HG03575 (cell line): ENCODE measurements around the gene ZNF865.

Source experiments
- ATAC-seq: cut with Tn5 transposase; IDR thresholded peaks from one replicate; pipeline ENCODE4 v1.9.1; 2021; ENCODE audit not compliant: unreplicated experiment, insufficient number of reproducible peaks, low FRiP score; ENCODE audit errors: extremely low read depth

ZNF865 gene

DNA sequence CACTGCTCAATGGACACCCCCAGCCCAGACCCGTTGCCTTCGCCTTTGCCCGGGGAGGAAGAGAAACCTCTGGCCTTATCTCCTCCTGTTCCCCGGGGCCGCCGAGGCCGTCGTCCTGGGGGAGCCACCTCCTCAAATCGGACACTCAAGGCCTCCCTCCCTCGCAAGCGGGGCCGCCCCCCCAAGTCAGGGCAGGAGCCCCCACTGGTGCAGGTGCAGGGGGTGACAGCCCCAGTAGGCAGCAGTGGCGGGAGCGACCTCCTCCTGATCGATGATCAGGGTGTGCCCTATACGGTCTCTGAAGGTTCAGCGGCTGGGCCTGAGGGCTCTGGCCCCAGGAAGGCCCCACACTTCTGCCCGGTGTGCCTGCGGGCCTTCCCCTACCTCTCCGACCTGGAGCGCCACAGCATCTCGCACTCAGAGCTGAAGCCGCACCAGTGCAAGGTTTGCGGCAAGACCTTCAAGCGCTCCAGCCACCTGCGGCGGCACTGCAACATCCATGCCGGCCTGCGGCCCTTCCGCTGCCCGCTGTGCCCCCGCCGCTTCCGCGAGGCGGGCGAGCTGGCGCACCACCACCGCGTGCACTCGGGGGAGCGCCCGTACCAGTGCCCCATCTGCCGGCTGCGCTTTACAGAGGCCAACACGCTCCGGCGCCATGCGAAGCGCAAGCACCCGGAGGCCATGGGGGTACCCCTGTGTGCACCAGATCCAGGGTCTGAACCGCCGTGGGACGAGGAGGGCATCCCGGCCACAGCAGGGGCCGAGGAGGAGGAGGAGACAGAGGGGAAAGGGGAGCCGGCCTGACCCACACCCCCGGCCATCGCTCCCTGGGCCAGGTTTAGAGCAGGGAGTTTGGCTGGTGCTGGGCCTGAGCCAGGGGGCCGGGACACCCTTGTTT, 3.1 kb upstream of the ZNF865 start:
- ATAC-seq = no peak

DNA sequence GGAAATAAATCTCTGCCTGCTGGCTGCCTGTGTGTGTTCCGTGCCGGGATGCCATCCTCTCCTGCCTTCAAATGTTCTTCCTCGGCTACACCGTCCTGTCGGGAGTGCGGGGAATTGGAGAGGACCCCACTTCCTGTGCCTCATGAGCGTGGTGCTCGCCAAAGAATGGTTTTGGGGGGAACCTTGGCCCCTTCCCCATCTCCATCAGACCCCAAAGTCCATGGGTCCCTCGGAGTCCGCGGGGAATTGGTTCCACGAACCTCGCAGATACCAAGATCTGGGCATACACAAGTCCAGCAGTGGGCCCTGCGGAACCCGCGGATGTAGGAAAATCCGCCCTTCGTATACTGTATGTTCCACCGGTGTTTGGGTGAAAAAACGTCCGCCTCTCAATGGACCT, 2.3 kb upstream of the ZNF865 start:
- no peak for ATAC-seq

DNA sequence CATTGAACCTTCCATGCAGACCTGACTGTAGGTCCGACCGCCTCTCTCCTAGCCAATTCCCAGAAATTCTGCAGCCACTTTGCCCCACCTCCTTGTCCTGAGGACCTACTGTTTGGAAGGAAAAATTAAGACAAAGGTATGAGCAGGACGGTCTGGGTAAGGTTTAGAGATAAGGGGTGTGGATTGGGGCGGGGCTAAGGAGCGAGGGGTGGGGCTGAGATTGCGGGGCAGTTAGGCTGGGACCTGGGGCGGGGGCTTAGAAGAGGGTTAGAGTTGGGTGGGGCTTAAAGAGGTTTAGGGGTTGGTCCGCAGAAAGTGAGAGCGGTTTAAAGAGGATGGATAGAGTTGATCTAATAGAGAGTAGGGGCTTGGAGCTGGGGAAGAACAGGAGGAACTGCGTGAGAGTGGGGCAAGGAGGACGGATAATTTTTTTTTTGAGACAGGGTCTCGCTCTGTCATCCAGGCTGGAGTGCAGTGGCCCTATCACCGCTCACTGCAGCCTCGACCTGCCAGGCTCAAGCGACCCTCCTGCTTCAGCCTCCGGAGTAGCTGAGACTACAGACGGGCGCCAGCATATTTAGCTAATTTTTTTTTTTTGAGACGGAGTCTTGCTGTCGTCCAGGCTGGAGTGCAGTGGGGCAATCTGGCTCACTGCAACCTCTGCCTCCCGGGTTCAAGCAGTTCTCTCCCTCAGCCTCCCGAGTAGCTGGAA, 1.7 kb upstream of the ZNF865 start:
- no peak for ATAC-seq

DNA sequence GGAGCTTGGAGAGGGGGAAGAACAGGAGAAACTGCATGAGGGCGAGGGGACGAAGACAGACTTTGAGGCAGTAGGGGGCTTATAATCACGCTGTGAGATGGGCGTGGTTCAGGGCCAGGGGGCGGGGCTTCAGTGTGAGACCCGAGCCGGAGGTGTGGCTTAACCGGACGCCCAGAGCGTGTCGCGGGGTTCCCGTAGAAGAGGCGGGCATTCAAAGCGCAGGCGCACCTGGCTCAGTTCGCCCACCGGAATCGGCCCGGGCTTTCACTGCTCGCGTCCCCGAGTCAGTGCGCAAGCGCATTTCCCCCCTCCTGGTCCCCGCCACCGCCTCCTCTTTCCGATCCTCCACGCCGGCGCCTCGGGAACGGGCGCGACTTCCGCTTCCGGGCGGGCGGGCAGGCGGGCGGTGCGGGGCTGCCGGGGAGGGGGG, 225 bp upstream of the ZNF865 start:
- ATAC-seq = no peak

DNA sequence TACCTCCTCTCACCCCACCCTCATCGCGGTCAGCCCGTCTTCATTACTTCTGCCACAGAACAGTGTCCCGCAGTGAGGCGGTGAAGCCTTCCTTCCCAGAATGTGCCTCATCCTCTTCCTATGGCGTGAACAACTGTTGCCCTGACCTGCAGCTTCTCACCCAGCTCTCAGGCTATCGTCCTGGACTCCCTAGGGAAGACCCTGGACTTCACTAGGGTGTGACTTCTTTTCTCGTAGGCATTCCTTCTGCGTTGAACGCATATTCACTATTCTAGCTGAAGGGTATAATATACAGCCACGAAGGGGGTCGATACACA, 982 bp downstream of the ZNF865 start:
- no peak for ATAC-seq

DNA sequence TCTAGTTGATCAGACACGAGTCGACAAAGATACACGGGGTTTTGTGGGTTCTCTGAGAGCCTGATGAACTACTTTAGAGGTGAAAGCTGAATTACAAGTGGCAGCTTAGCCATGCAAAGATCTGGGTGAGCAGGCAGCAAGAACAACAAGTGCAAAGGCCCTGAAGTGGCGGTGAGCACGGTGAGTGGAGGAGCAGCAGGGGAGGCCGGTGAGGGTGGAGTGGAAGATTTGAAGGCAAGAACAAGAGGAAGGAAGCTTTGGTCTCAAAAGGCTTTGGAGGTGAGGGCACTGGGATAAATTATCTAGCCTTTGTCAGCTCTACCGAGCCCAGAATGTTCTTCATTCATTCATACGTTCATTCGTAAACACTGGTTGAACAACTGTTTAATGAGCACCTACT, 1.4 kb downstream of the ZNF865 start:
- ATAC-seq = no peak

DNA sequence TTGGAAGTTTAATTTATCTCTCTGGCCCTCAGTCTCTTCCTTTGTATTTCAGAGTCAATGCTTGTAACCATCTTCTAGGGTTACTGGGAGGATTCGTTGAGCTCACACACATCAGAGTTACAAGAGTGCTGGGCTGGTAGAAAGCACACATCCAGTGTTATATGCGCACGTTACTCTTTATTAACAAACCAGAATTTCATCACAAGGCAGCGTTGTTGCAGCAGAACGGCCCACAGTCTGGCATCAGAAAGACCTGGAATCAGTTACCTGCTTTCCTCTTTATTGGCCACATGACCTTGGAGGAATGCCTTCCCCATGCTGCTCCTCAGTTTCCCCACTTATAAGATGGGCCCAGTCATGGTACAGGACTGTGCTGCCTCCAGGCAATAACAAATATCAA, 3.9 kb downstream of the ZNF865 start:
- no peak for ATAC-seq

DNA sequence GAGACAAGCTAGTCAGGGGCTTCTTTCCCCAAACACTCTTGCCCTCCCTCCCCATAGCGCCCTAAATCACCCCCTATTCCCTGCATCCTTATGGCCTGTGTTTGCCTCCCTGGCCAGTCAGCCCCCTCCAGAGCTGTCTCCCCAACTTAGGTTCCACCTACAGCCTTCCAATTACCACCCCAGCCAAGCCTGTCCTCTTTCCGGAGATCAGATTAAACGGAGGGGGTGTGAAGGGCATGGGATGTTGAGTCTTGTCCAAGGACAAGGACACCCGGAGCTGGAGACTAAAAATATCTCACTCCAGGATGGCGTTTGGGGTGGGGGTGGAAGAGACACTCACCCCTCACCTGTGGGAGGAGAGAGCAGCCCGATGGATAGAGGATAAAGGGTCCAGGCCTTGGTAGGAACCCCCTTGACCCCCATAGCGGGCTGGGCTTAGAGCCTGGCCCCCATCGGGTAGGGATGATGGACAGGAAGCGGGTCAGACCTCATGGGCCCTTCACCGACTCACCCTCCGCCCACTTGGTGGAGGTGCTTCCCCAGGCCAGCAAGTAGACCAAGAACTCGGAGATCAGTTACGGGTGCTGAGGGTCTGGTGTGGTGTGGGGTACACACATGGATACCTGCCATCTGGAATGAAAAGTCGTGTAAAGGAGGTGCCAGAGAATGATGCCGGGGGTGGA, 6.0 kb downstream of the ZNF865 start:
- ATAC-seq = no peak

DNA sequence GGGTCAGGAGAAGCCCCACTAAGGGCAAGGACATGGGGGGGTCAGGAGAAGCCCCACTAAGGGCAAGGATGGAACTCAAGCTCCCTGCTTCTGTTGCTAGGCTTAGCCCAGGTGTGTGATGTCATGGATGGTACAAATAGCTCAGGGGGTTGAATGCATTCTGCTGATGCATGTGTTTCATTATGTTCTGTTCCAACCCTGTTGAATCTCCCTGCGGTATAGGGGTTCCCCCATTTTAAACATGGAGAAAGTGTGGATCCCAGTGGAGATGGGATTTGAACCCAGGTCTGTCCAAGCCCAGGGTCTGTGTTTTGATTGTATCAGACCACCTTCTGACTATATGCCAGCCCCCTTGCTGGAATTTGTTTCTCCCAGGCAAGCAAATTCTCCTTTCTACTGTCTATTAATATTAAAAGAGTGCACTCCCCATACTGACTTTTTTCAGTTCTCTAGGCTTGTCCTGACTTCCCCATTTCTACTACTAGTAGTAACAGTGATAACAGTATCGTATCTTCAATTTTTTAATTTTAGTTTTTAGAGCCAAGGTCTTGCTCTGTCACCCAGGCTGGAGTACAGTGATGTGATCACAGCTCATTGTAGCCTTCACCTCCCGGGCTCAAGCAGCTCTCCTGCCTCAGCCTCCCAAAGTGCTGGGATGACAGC, 6.7 kb downstream of the ZNF865 start:
- ATAC-seq = no peak

DNA sequence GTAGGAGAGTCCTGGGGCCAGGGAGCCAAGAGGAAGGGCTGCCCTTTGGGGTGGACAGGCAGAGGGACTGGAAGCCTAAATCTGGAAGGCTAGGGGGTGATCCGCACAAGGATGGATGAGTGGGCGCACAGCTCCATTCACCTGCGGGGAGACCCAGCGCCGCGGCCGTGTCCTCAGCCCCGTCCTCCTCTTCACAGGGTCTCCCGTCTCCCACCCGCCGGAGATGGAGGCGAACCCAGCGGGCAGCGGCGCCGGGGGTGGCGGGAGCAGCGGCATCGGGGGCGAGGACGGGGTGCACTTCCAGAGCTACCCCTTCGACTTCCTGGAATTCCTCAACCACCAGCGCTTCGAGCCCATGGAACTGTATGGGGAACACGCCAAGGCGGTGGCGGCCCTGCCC, 7.9 kb downstream of the ZNF865 start:
- ATAC-seq = no peak

DNA sequence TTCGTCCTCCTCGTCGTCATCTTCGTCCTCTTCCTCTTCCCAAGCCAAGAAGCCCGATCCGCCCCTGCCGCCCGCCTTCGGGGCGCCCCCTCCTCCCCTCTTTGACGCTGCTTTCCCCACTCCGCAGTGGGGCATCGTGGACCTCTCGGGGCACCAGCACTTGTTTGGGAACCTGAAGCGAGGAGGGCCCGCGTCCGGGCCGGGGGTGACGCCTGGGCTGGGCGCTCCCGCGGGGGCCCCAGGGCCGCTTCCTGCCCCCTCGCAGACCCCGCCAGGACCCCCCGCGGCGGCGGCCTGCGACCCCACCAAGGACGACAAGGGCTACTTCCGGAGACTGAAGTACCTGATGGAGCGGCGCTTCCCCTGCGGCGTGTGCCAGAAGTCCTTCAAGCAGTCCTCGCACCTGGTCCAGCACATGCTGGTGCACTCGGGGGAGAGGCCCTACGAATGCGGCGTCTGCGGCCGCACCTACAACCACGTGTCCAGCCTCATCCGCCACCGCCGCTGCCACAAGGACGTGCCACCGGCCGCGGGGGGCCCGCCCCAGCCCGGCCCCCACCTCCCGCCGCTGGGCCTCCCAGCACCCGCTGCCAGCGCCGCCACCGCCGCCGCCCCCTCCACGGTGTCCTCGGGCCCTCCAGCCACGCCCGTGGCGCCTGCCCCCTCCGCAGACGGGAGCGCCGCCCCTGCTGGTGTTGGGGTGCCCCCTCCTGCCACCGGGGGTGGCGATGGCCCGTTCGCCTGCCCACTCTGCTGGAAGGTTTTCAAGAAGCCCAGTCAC, 8.7 kb downstream of the ZNF865 start:
- ATAC-seq = no peak

DNA sequence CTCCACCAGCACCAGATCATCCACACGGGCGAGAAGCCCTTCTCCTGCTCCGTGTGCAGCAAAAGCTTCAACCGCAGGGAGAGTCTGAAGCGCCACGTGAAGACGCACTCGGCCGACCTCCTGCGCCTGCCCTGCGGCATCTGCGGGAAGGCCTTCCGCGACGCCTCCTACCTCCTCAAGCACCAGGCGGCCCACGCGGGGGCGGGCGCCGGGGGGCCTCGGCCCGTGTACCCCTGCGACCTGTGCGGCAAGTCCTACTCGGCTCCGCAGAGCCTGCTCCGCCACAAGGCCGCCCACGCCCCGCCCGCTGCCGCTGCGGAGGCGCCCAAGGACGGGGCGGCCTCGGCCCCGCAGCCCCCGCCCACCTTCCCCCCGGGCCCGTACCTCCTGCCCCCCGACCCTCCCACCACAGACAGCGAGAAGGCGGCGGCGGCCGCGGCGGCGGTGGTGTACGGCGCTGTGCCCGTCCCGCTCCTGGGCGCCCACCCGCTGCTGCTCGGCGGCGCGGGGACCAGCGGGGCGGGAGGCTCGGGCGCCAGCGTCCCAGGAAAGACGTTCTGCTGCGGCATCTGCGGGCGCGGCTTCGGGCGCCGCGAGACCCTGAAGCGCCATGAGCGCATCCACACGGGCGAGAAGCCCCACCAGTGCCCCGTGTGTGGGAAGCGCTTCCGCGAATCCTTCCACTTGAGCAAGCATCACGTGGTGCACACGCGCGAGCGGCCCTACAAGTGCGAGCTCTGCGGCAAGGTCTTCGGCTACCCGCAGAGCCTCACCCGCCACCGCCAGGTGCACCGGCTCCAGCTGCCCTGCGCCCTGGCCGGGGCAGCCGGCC, 9.5 kb downstream of the ZNF865 start:
- no peak for ATAC-seq

DNA sequence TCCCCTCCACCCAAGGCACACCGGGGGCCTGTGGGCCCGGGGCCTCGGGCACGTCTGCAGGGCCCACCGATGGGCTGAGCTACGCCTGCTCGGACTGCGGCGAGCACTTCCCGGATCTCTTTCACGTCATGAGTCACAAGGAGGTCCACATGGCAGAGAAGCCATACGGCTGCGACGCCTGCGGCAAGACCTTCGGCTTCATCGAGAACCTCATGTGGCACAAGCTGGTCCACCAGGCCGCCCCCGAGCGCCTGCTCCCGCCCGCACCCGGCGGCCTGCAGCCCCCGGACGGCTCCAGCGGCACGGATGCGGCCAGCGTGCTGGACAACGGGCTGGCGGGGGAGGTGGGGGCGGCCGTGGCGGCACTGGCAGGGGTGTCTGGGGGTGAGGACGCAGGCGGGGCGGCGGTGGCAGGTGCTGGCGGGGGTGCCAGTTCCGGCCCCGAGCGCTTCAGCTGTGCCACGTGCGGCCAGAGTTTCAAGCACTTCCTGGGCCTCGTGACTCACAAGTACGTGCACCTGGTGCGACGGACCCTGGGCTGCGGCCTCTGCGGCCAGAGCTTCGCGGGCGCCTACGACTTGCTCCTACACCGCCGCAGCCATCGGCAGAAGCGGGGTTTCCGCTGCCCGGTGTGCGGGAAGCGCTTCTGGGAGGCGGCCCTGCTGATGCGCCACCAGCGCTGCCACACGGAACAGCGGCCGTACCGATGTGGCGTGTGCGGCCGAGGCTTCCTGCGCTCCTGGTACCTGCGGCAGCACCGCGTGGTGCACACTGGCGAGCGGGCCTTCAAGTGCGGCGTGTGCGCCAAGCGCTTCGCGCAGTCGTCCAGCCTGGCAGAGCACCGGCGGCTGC, 10.3 kb downstream of the ZNF865 start:
- ATAC-seq = no peak

DNA sequence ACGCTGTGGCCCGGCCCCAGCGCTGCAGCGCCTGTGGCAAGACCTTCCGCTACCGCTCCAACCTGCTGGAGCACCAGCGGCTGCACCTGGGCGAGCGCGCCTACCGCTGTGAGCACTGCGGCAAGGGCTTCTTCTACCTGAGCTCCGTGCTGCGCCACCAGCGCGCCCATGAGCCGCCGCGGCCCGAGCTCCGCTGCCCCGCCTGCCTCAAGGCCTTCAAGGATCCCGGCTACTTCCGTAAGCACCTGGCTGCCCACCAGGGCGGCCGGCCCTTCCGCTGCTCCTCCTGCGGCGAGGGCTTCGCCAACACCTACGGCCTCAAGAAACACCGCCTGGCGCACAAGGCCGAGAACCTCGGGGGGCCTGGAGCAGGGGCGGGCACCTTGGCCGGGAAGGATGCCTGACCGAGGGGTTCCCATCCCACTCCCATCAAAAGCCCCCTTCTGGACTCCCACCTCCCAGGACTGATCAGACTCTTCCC, 11.0 kb downstream of the ZNF865 start:
- ATAC-seq = no peak

DNA sequence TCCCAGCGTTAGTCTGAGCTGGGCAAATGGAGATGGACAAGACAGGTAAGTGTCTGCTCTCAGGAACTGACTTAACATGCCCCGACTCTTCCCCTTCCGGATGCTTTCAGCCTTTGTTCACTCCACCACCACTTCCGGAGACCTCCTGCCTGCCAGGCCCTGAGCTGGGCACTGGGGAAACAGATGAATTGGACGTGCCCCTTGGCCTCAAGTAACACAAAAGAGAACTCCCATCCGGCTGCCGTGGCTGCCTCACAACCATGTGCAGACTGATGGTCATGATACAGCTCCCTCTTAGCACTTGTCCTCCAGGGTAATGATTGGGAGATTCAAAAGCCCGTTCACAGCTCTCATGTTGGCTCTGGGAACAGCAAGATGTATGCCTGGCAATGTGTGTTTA, 12.0 kb downstream of the ZNF865 start:
- ATAC-seq = no peak

DNA sequence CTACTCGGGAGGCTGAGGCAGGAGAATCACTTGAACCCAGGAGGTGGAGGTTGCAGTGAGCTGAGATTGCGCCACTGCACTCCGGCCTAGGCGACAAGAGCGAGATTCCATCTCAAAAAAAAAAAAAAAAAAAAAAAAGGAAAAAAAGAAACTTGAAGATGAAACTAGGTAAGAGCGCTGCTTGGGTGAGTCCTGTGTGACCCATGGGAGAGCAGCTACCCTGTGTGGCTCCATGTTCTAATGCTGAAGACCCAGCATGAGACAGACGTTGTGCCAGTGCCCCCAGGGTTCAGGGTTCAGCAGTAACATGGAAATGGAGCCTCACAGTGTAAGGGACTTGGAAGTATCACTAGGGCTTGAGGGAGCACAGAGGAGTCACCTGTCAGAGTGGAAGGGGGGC, 13.0 kb downstream of the ZNF865 start:
- ATAC-seq = no peak

DNA sequence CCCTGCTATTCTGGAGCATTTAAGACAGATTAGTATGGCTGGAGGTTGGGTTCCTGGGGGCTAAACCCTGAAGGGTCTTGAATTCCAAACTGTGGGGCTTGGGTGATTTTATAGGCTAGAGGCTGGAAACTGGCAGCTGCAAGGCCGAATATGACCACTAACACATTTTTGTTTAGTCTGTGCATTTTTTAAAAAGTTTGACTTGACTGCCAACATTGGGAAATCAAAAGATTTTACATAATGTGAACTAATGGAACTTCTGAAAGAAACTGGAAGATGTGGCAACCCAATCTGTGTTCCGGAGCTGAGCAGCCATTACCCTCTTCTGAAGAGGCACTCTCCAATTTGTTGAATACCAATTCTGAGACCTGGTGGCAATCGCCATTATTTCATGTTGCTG, 13.8 kb downstream of the ZNF865 start:
- ATAC-seq = no peak
